ENCODE measurements around the gene GALNT17. TPM values are rescaled to one million over a fixed set of nuclear protein-coding genes. Genes with fewer than 3 reads are reported as not detected.

The GALNT17 gene
- total and polyA plus RNA-seq, 2 experiments from 2014 or later: 11.1 to 65.6 TPM

- Histone ChIP-seq H3K79me2 (replicated peaks; ENCODE audit: insufficient read depth) (no peaks in the 10 kb centered on the region), H3K4me2 (no peak overlapping the region), H3K27me3 (ENCODE audit: insufficient read depth) (no peaks in the 10 kb centered on the region), H3K27ac (ENCODE audit: low read depth) (no peak overlapping the region), H3K36me3 (ENCODE audit: insufficient read depth) (no peaks in the 10 kb centered on the region), H3K4me1 (ENCODE audit: insufficient read depth) (peaks cover 3% of the 10 kb centered on the region; the same call in 1 of the 2 replicates), H4K20me1 (replicated peaks; ENCODE audit: insufficient read depth) (no peaks in the 10 kb centered on the region), H3F3A (replicated peaks; ENCODE audit: low read depth) (no peaks in the 10 kb centered on the region), H2AFZ (no peak overlapping the region), H3K4me3 (no peak overlapping the region), H3K9me2 (ENCODE audit: insufficient read depth) (peaks cover 8% of the 10 kb centered on the region)
- ATAC-seq: no peak
- Mint-ChIP-seq H3K9me3 (no peaks in the 10 kb centered on the region), H3K4me1 (peaks cover 5% of the 10 kb centered on the region), H3K4me3 (no peak overlapping the region), H3K36me3 (ENCODE audit: low read depth) (peaks cover 29% of the 10 kb centered on the region), H3K27ac (no peak overlapping the region), H3K27me3 (ENCODE audit: insufficient read depth, low read depth, poor library complexity) (peaks cover 6% of the 10 kb centered on the region)
- TF ChIP-seq JUNB (IDR thresholded peaks at IDR 0.05; ENCODE audit: unreplicated experiment) (no peak), ZNF462 (CRISPR knock-in tag; IDR thresholded peaks at IDR 0.05) (no peak), REST (IDR thresholded peaks at IDR 0.05; ENCODE audit: unreplicated experiment) (no peak), ZNF114 (CRISPR knock-in tag; IDR thresholded peaks at IDR 0.05) (no peak), CREB1 (CRISPR knock-in tag; IDR thresholded peaks at IDR 0.05; ENCODE audit: low read depth) (no peak), POLR2AphosphoS5 (IDR thresholded peaks at IDR 0.05; ENCODE audit: low read depth) (no peak), STAT1 (IDR thresholded peaks at IDR 0.05; ENCODE audit: unreplicated experiment) (no peak), EZH2phosphoT487 (IDR thresholded peaks at IDR 0.05; ENCODE audit: unreplicated experiment) (no peak)
- no peak for DNase-seq (ENCODE audit: low spot score)
Measured at GRCh38 chr7:71687831-71688599, 556.1 kb downstream of the GALNT17 start.

All from GM23338 (cell line).